IPS-18a (cell line): ENCODE results near the gene SH3RF2.
A peak's percentile ranks its signal among the peaks of the same experiment; 100 is the strongest.

Source experiments
- H3K27ac ChIP-seq: one replicate; pipeline ENCODE4 v1.5.1; 2013; ENCODE audit warnings: low read length
- H3K27me3 ChIP-seq: one replicate; pipeline ENCODE4 v1.6.1; 2013; ENCODE audit warnings: mild to moderate bottlenecking, low read length; ENCODE audit not compliant: control insufficient read depth, insufficient read depth
- H3K36me3 ChIP-seq: one replicate; pipeline ENCODE4 v1.6.1; 2013; ENCODE audit warnings: low read depth, low read length; ENCODE audit not compliant: control insufficient read depth
- H3K4me1 ChIP-seq: one replicate; pipeline ENCODE4 v1.6.1; 2013; ENCODE audit warnings: low read depth, low read length; ENCODE audit not compliant: control insufficient read depth
- H3K4me3 ChIP-seq: one replicate; pipeline ENCODE4 v1.5.1; 2013; ENCODE audit warnings: low read length
- H3K9ac ChIP-seq: one replicate; pipeline ENCODE4 v1.6.1; 2013; ENCODE audit warnings: mild to moderate bottlenecking, low read length, moderate library complexity
- H3K9me3 ChIP-seq: one replicate; pipeline ENCODE4 v1.6.1; 2013; ENCODE audit warnings: low read depth, low read length; ENCODE audit not compliant: control insufficient read depth

Gene SH3RF2

DNA sequence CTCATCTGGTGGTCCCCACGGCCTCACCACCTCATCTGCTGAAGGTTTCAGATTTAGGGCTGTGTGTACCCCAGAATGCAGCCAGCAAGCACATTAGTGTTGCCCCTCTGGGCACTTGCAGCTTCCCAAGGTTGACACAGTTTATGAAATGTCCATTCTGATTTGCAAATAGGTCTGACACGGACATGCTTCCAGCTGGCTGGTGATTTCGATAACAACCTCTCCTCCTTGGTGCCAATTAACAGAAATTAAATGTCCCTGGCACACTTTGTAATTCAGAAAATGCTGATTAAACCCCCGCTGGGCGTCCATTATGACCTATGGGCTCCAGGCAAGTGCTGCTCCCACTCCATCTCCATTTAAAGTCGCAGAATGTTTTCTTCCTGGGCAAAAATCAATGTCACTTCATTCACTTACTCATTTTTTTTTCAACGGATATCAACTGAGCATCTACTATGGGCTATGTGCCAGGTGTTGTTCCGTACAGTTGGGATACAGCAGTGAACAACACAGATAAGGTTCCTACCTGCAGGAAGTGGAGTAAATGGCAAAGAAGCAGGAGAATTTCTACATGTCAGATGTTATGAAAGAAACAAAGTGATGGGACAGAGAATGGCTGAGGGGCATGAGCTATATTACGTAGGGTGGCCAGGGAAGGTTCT, 137.0 kb downstream of the SH3RF2 start:
- no peak overlapping the region for H3K27ac ChIP-seq
- no peaks in the 10 kb centered on the region for H3K9me3 ChIP-seq
- H3K27me3 ChIP-seq = peaks cover 17% of the 10 kb centered on the region
- no peaks in the 10 kb centered on the region for H3K36me3 ChIP-seq
- peak overlapping the region; percentile 34 for H3K4me3 ChIP-seq
- peaks cover 42% of the 10 kb centered on the region for H3K4me1 ChIP-seq
- H3K9ac ChIP-seq = no peak overlapping the region

GRCh38 chr5:146076028-146076427, 139.7 kb downstream of the SH3RF2 start:
- Histone ChIP-seq H3K36me3 (no peaks in the 10 kb centered on the region), H3K27me3 (peaks cover 17% of the 10 kb centered on the region), H3K9me3 (no peaks in the 10 kb centered on the region), H3K4me1 (peaks cover 57% of the 10 kb centered on the region), H3K27ac (no peak overlapping the region), H3K4me3 (no peak overlapping the region), H3K9ac (no peak overlapping the region)

GRCh38 chr5:146076455-146076854, 140.1 kb downstream of the SH3RF2 start:
- no peak overlapping the region for H3K9ac ChIP-seq
- no peaks in the 10 kb centered on the region for H3K36me3 ChIP-seq
- H3K9me3 ChIP-seq = no peaks in the 10 kb centered on the region
- peaks cover 17% of the 10 kb centered on the region for H3K27me3 ChIP-seq
- H3K4me3 ChIP-seq = no peak overlapping the region
- H3K4me1 ChIP-seq = peaks cover 57% of the 10 kb centered on the region
- no peak overlapping the region for H3K27ac ChIP-seq

- no peak overlapping the region for H3K27ac ChIP-seq
- H3K36me3 ChIP-seq = no peaks in the 10 kb centered on the region
- no peak overlapping the region for H3K4me3 ChIP-seq
- no peaks in the 10 kb centered on the region for H3K9me3 ChIP-seq
- H3K27me3 ChIP-seq = peaks cover 11% of the 10 kb centered on the region
- H3K4me1 ChIP-seq = peaks cover 45% of the 10 kb centered on the region
- H3K9ac ChIP-seq = no peak overlapping the region
Measured at GRCh38 chr5:146078566-146078965, 142.2 kb downstream of the SH3RF2 start.

DNA sequence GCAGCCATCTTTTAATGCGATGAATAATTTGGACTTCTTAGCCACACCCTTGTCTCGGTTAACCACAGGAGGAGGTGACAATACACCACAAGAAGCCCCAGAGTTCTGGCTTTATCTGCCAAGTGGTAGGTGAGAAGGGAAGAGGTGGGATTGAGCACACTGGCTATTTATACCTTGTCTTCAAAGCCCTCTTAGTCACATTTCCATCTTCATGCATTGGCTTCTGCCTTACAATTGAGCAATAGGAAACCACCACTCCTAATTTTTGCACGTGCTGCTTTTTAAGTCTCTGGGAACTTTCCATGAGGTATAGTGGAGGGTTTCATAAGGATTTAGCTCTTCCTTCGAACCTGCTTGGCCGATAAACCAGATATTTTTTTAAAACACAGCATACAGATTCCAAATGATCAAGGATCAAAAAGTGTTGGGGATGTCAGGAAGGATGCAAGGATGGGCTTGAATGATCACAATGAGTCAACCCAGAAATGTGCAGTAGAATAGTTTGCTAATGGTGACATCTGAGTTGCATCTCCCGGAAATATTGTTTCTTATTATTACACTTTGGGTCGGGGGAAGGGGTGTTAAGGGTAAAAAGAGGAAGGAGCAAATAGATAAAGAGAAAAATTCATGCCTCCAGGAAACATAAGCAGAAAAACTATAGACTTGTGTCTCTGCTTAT, 143.5 kb downstream of the SH3RF2 start:
- H3K9ac ChIP-seq = no peak overlapping the region
- peaks cover 35% of the 10 kb centered on the region for H3K4me1 ChIP-seq
- no peak overlapping the region for H3K27ac ChIP-seq
- H3K4me3 ChIP-seq = no peak overlapping the region
- H3K9me3 ChIP-seq = no peaks in the 10 kb centered on the region
- no peaks in the 10 kb centered on the region for H3K36me3 ChIP-seq
- peaks cover 4% of the 10 kb centered on the region for H3K27me3 ChIP-seq

GRCh38 chr5:146081556-146081955, 145.2 kb downstream of the SH3RF2 start:
- no peaks in the 10 kb centered on the region for H3K27me3 ChIP-seq
- no peak overlapping the region for H3K27ac ChIP-seq
- peaks cover 26% of the 10 kb centered on the region for H3K4me1 ChIP-seq
- no peaks in the 10 kb centered on the region for H3K9me3 ChIP-seq
- H3K4me3 ChIP-seq = no peak overlapping the region
- no peaks in the 10 kb centered on the region for H3K36me3 ChIP-seq
- no peak overlapping the region for H3K9ac ChIP-seq

GRCh38 chr5:146082798-146083197, 146.4 kb downstream of the SH3RF2 start:
- Histone ChIP-seq H3K27ac (no peak overlapping the region), H3K9ac (no peak overlapping the region), H3K36me3 (no peaks in the 10 kb centered on the region), H3K9me3 (no peaks in the 10 kb centered on the region), H3K27me3 (no peaks in the 10 kb centered on the region), H3K4me3 (no peak overlapping the region), H3K4me1 (peaks cover 20% of the 10 kb centered on the region)

- no peak overlapping the region for H3K9ac ChIP-seq
- no peaks in the 10 kb centered on the region for H3K27me3 ChIP-seq
- no peak overlapping the region for H3K4me3 ChIP-seq
- H3K36me3 ChIP-seq = no peaks in the 10 kb centered on the region
- H3K27ac ChIP-seq = no peak overlapping the region
- H3K4me1 ChIP-seq = peaks cover 4% of the 10 kb centered on the region
- H3K9me3 ChIP-seq = no peaks in the 10 kb centered on the region
Measured at GRCh38 chr5:146084376-146084775, 148.0 kb downstream of the SH3RF2 start.

DNA sequence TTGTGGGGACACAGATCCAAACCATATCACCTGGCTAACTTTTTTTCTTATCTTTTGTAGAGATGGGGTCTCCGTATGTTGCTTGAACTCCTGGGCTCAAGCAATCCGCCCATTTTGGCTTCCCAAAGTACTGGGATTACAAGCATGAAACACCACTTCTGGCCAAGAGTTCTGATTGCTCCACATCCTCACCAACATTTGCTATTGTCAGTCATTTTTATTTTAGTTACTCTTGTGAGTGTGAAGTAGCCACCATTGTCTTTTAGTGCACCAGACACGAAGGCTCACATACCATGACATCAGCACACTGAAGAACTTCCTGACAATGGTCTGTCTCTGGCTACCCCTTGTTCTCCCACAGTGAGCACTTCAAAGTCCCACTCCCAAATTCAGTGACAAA, 151.7 kb downstream of the SH3RF2 start:
- Histone ChIP-seq H3K27ac (no peak overlapping the region), H3K36me3 (no peaks in the 10 kb centered on the region), H3K9me3 (no peaks in the 10 kb centered on the region), H3K9ac (no peak overlapping the region), H3K4me1 (no peaks in the 10 kb centered on the region), H3K27me3 (no peaks in the 10 kb centered on the region), H3K4me3 (no peak overlapping the region)

DNA sequence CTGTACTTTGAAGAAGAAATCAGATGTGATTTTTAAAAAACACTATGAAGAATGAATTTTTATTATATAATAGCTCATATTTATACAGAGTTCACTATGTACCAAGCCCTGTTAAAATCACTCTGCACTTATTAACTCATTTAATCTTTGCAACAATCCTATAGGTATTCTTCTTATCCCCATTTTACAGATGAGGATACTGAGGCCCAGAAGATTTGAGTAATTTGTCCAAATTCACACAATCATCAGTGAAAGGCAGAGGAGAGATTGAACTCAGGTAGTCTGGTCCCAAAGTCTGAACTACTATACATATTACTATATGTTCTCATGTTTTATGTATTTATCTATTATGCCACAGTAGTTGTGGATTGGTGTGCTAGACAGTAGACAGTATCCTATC, 152.9 kb downstream of the SH3RF2 start:
- H3K27me3 ChIP-seq = no peaks in the 10 kb centered on the region
- no peak overlapping the region for H3K4me3 ChIP-seq
- H3K4me1 ChIP-seq = no peaks in the 10 kb centered on the region
- no peak overlapping the region for H3K9ac ChIP-seq
- no peaks in the 10 kb centered on the region for H3K9me3 ChIP-seq
- H3K36me3 ChIP-seq = no peaks in the 10 kb centered on the region
- no peak overlapping the region for H3K27ac ChIP-seq

- no peak overlapping the region for H3K4me3 ChIP-seq
- no peak overlapping the region for H3K9ac ChIP-seq
- no peaks in the 10 kb centered on the region for H3K27me3 ChIP-seq
- no peaks in the 10 kb centered on the region for H3K4me1 ChIP-seq
- no peaks in the 10 kb centered on the region for H3K9me3 ChIP-seq
- no peak overlapping the region for H3K27ac ChIP-seq
- H3K36me3 ChIP-seq = no peaks in the 10 kb centered on the region
Measured at GRCh38 chr5:146091881-146092280, 155.5 kb downstream of the SH3RF2 start.

GRCh38 chr5:146098047-146098446, 161.7 kb downstream of the SH3RF2 start:
- no peak overlapping the region for H3K9ac ChIP-seq
- H3K27me3 ChIP-seq = no peaks in the 10 kb centered on the region
- H3K36me3 ChIP-seq = no peaks in the 10 kb centered on the region
- no peaks in the 10 kb centered on the region for H3K9me3 ChIP-seq
- no peak overlapping the region for H3K4me3 ChIP-seq
- peaks cover 8% of the 10 kb centered on the region for H3K4me1 ChIP-seq
- H3K27ac ChIP-seq = no peak overlapping the region
